ENCODE results near the gene C9orf85. TPM values are rescaled to one million over a fixed set of nuclear protein-coding genes. Genes with fewer than 3 reads are reported as not detected.

Gene C9orf85
- total and polyA plus RNA-seq, 2 of the 8 experiments (the other 6 are each of a cell fraction or from before 2014, with no cell fraction given): 6.3 to 14.5 TPM

DNA sequence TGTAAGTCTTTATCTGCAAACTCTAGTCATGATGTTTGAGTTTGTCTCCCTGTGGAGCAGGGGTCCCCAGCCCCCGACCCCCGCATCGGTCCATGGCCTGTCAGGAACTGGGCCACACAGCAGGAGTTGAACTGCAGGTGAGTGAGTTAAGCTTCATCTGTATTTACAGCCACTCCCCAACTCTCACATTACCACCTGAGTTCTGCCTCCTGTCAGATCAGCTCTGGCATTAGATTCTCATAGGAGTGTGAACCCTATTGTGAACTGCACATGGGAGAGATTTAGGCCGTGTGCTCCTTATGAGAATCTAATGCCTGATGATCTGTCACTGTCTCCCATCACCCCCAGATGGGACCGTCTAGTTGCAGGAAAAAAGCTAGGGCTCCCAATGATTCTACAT is 7.0 kb downstream of the C9orf85 start (continued):
- TF ChIP-seq, protein P1, sequence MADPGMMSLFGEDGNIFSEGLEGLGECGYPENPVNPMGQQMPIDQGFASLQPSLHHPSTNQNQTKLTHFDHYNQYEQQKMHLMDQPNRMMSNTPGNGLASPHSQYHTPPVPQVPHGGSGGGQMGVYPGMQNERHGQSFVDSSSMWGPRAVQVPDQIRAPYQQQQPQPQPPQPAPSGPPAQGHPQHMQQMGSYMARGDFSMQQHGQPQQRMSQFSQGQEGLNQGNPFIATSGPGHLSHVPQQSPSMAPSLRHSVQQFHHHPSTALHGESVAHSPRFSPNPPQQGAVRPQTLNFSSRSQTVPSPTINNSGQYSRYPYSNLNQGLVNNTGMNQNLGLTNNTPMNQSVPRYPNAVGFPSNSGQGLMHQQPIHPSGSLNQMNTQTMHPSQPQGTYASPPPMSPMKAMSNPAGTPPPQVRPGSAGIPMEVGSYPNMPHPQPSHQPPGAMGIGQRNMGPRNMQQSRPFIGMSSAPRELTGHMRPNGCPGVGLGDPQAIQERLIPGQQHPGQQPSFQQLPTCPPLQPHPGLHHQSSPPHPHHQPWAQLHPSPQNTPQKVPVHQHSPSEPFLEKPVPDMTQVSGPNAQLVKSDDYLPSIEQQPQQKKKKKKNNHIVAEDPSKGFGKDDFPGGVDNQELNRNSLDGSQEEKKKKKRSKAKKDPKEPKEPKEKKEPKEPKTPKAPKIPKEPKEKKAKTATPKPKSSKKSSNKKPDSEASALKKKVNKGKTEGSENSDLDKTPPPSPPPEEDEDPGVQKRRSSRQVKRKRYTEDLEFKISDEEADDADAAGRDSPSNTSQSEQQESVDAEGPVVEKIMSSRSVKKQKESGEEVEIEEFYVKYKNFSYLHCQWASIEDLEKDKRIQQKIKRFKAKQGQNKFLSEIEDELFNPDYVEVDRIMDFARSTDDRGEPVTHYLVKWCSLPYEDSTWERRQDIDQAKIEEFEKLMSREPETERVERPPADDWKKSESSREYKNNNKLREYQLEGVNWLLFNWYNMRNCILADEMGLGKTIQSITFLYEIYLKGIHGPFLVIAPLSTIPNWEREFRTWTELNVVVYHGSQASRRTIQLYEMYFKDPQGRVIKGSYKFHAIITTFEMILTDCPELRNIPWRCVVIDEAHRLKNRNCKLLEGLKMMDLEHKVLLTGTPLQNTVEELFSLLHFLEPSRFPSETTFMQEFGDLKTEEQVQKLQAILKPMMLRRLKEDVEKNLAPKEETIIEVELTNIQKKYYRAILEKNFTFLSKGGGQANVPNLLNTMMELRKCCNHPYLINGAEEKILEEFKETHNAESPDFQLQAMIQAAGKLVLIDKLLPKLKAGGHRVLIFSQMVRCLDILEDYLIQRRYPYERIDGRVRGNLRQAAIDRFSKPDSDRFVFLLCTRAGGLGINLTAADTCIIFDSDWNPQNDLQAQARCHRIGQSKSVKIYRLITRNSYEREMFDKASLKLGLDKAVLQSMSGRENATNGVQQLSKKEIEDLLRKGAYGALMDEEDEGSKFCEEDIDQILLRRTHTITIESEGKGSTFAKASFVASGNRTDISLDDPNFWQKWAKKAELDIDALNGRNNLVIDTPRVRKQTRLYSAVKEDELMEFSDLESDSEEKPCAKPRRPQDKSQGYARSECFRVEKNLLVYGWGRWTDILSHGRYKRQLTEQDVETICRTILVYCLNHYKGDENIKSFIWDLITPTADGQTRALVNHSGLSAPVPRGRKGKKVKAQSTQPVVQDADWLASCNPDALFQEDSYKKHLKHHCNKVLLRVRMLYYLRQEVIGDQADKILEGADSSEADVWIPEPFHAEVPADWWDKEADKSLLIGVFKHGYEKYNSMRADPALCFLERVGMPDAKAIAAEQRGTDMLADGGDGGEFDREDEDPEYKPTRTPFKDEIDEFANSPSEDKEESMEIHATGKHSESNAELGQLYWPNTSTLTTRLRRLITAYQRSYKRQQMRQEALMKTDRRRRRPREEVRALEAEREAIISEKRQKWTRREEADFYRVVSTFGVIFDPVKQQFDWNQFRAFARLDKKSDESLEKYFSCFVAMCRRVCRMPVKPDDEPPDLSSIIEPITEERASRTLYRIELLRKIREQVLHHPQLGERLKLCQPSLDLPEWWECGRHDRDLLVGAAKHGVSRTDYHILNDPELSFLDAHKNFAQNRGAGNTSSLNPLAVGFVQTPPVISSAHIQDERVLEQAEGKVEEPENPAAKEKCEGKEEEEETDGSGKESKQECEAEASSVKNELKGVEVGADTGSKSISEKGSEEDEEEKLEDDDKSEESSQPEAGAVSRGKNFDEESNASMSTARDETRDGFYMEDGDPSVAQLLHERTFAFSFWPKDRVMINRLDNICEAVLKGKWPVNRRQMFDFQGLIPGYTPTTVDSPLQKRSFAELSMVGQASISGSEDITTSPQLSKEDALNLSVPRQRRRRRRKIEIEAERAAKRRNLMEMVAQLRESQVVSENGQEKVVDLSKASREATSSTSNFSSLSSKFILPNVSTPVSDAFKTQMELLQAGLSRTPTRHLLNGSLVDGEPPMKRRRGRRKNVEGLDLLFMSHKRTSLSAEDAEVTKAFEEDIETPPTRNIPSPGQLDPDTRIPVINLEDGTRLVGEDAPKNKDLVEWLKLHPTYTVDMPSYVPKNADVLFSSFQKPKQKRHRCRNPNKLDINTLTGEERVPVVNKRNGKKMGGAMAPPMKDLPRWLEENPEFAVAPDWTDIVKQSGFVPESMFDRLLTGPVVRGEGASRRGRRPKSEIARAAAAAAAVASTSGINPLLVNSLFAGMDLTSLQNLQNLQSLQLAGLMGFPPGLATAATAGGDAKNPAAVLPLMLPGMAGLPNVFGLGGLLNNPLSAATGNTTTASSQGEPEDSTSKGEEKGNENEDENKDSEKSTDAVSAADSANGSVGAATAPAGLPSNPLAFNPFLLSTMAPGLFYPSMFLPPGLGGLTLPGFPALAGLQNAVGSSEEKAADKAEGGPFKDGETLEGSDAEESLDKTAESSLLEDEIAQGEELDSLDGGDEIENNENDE (IDR thresholded peaks at IDR 0.05; ENCODE audit: insufficient replicate concordance, low read length): no peak
- TF ChIP-seq EZH2 (IDR thresholded peaks at IDR 0.05; ENCODE audit: low read depth, low read length, severe bottlenecking) (no peak), CHD2 (IDR thresholded peaks at IDR 0.05; ENCODE audit: low read length) (no peak), KDM5A (IDR thresholded peaks at IDR 0.05; ENCODE audit: low read length) (no peak), FOSL1 (IDR thresholded peaks at IDR 0.05; ENCODE audit: insufficient read depth, low read depth, low read length) (no peak), SUZ12 (IDR thresholded peaks at IDR 0.05; ENCODE audit: low read length) (no peak), SP4 (IDR thresholded peaks at IDR 0.05; ENCODE audit: low read length) (no peak), HDAC2 (IDR thresholded peaks at IDR 0.05; ENCODE audit: borderline replicate concordance in 1 of 2, low read depth in 2 of 2, low read length in 2 of 2) (no peak), JUND (IDR thresholded peaks at IDR 0.05; ENCODE audit: low read length) (no peak)
- TF ChIP-seq, protein P2, sequence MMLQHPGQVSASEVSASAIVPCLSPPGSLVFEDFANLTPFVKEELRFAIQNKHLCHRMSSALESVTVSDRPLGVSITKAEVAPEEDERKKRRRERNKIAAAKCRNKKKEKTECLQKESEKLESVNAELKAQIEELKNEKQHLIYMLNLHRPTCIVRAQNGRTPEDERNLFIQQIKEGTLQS (IDR thresholded peaks at IDR 0.05; ENCODE audit: insufficient read depth, low read depth, low read length): no peak
